ENCODE results near the gene ELF4. TPM values are rescaled to one million over a fixed set of nuclear protein-coding genes. Genes with fewer than 3 reads are reported as not detected.

The ELF4 gene
- total RNA-seq, 1 donor, result 16.4 TPM

GRCh38 chrX:130124577-130124976 is 14.3 kb upstream of the ELF4 start:
- TF ChIP-seq CTCF (IDR thresholded peaks at IDR 0.05; ENCODE audit: insufficient read depth, low read depth, low read length), result no peak
- no peak for DNase-seq (ENCODE audit: low read depth)
- H3K4me3 ChIP-seq (ENCODE audit: low read depth, low read length), result no peak overlapping the region

- H3K4me3 ChIP-seq (ENCODE audit: low read depth, low read length), result no peak overlapping the region
- no peak for DNase-seq (ENCODE audit: low read depth)
- TF ChIP-seq CTCF (IDR thresholded peaks at IDR 0.05; ENCODE audit: insufficient read depth, low read depth, low read length), result no peak
Measured at GRCh38 chrX:130121505-130121800, 11.2 kb upstream of the ELF4 start.

- peak; percentile 82 for DNase-seq (ENCODE audit: low read depth)
- TF ChIP-seq CTCF (IDR thresholded peaks at IDR 0.05; ENCODE audit: insufficient read depth, low read depth, low read length), result peak; percentile 59
- peak overlapping the region; percentile 33 for H3K4me3 ChIP-seq (ENCODE audit: low read depth, low read length)
Measured at GRCh38 chrX:130120746-130121504, 10.6 kb upstream of the ELF4 start.

- H3K4me3 ChIP-seq (ENCODE audit: low read depth, low read length), result peak overlapping the region; percentile 33
- no peak for DNase-seq (ENCODE audit: low read depth)
- no peak for TF ChIP-seq CTCF (IDR thresholded peaks at IDR 0.05; ENCODE audit: insufficient read depth, low read depth, low read length)
Measured at GRCh38 chrX:130120321-130120731, 10.0 kb upstream of the ELF4 start.

- peak overlapping the region; percentile 34 for H3K4me3 ChIP-seq (ENCODE audit: low read depth, low read length)
- TF ChIP-seq CTCF (IDR thresholded peaks at IDR 0.05; ENCODE audit: insufficient read depth, low read depth, low read length), result no peak
- DNase-seq (ENCODE audit: low read depth), result no peak
Measured at GRCh38 chrX:130119312-130119898, 9.1 kb upstream of the ELF4 start.

GRCh38 chrX:130118441-130119311 is 8.4 kb upstream of the ELF4 start:
- peak; percentile 76 for DNase-seq (ENCODE audit: low read depth)
- no peak for TF ChIP-seq CTCF (IDR thresholded peaks at IDR 0.05; ENCODE audit: insufficient read depth, low read depth, low read length)
- H3K4me3 ChIP-seq (ENCODE audit: low read depth, low read length), result peak overlapping the region; percentile 34

Measured in fibroblast of villous mesenchyme (primary cell).